Sigmoid colon (tissue), 4 donors: Measurements from ENCODE around the gene CENPM.

Experiments
- EP300 ChIP-seq, 4 donors: sonication (generic); formaldehyde crosslinking; IDR thresholded peaks; one replicate each; pipeline ENCODE4 v1.6.1; 2017; ENCODE audit warnings: antibody characterized with exemption in 4 of 4
- POLR2A ChIP-seq, 2 donors: fragments of 450-650 bp; IDR thresholded peaks; one replicate each; pipeline ENCODE4 v1.6.1; 2016; ENCODE audit warnings: antibody characterized with exemption in 2 of 2, mild to moderate bottlenecking in 2 of 2, moderate library complexity in 2 of 2
- POLR2AphosphoS5 ChIP-seq, 4 donors: sonication (generic); formaldehyde crosslinking; IDR thresholded peaks; one replicate each; pipeline ENCODE4 v1.6.1; 2017; ENCODE audit warnings: antibody characterized with exemption in 4 of 4
- TF ChIP-seq, protein P1 (sequence below), 4 experiments: fragments of 450-650 bp in 3 of 4; fragments of 200-600 bp in 1 of 4; IDR thresholded peaks; one replicate each; pipeline ENCODE4 v1.5.1; 2016 to 2019; ENCODE audit warnings: antibody characterized with exemption in 4 of 4, mild to moderate bottlenecking in 3 of 4, moderate library complexity in 2 of 4

DNA sequence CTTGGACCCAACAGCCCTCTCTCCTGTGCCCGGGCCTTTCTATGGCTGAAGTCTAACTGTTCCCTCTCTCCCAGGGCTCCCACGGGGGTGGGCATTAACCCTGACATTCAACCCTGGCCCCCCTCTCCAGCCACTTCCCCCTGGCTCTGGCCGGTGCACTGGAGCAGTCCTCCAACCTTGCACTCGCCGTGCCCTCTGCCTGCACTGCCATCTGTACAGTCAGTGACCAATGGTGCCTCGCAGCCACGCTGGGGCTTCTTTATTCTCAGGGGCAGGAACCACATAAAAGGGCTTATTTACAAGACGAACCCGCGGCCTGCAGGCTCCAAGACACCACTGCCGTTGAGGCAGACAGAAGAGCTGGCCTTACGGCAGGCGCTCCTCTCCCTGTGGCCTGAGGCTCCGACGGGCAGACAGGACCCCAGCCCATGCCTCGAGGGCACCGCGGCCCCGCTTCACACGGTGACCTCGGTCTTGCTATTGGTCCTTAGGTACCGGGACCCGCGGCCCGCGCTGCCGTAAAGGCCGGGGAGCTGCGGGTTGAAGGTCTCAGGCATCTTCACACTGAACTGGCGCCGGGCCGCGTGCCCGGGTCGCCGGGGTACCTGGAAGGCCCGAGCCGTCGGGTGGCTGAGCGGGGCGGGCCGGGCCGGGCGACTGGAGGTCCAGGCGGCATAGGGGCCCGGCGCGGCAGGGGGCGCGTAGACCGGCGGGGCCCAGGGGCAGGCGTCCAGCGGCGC, 37.5 kb downstream of the CENPM start:
- TF ChIP-seq, protein P1, sequence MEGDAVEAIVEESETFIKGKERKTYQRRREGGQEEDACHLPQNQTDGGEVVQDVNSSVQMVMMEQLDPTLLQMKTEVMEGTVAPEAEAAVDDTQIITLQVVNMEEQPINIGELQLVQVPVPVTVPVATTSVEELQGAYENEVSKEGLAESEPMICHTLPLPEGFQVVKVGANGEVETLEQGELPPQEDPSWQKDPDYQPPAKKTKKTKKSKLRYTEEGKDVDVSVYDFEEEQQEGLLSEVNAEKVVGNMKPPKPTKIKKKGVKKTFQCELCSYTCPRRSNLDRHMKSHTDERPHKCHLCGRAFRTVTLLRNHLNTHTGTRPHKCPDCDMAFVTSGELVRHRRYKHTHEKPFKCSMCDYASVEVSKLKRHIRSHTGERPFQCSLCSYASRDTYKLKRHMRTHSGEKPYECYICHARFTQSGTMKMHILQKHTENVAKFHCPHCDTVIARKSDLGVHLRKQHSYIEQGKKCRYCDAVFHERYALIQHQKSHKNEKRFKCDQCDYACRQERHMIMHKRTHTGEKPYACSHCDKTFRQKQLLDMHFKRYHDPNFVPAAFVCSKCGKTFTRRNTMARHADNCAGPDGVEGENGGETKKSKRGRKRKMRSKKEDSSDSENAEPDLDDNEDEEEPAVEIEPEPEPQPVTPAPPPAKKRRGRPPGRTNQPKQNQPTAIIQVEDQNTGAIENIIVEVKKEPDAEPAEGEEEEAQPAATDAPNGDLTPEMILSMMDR (IDR thresholded peaks at IDR 0.05), result no peak
- no peak for TF ChIP-seq POLR2A (IDR thresholded peaks at IDR 0.05)
- TF ChIP-seq EP300 (IDR thresholded peaks at IDR 0.05), result no peak
- no peak for TF ChIP-seq POLR2AphosphoS5 (IDR thresholded peaks at IDR 0.05)
